GM18868 (cell line): ENCODE data around the gene UBAC2.
A peak's percentile ranks its signal among the peaks of the same experiment; 100 is the strongest.
"Not testable (repeated sequence)": the region's sequence is repeated elsewhere in the genome, so short reads cannot be mapped to it uniquely, and the experiment has no call there.

Experiments used
- ATAC-seq: cut with Tn5 transposase; IDR thresholded peaks from one replicate; pipeline ENCODE4 v1.9.1; 2021; ENCODE audit warnings: mild to moderate bottlenecking, moderate library complexity; ENCODE audit not compliant: unreplicated experiment

Gene UBAC2

DNA sequence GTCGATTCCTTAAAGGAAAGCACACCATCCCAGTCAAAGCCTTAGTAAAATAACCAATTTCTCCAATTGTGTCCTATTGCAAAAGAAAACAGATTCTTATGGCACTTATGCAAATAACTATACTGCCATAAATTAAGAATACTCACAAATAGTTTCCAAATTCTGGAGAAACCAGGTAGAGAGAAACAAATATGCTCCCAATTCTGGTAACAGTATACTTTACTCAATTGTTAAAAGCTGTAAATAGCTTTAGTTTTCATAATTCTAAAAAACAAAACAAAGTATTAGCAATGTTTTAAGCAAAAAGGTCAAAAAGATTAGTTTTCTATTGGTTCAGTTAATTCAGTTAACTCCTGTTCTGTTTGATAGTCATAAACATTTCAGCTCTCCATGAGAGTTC is 18.2 kb upstream of the UBAC2 start:
- no peak for ATAC-seq

DNA sequence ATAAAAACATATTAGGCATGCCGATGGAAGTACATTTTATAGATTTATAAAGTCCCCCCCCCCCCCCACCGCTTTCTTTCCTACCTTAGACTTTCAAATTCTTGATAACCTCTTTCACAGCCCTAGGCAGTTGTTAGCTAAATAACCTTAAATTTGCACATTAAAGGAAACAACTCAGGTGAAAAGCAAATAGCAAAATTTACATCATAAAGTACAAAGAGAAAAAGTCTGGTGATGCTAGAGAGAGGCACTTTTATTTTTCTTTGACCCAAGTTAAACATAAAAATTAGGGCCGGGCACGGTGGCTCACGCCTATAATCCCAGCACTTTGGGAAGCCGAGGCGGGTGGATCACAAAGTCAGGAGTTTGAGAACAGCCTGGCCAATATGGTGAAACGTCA is 15.0 kb upstream of the UBAC2 start:
- ATAC-seq: no peak

DNA sequence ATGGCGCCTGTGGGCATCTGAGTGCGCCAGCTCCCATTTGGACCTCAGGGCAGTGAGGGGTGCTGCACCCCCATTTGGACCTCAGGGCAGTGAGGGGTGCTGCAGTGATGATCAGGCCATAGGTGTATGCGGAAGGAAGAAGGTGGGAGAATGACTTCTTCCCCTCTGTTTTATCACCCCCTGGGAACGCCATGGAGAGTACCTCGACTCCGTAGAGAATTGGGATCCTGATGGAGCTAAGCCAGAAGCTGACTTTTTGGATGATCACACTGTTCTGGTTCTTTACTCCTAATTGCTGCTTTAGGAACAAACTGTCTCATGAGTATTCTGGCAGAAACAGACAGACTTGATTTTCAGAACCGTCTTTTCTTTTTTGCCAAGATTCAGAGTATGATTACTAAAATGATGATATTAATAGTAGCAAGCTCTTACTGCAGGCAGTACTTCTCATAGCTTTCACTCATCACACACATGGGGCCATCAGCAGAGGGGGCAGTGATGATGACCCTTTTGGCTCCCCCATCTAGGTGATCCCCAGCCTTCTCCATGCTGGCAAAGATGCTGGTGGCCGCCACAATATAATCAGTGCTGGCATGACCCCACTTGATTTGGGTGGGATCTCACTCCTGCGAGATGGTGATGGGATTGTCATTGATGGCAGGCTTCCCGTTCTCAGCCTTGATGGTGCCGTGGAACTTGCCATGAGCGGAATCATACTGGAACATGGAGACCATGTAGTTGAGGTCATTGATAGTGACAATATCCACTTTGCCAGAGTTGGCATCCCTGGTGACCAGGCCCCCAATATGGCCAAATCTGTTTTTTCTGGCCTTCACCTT is 10.3 kb upstream of the UBAC2 start:
- ATAC-seq: no peak

DNA sequence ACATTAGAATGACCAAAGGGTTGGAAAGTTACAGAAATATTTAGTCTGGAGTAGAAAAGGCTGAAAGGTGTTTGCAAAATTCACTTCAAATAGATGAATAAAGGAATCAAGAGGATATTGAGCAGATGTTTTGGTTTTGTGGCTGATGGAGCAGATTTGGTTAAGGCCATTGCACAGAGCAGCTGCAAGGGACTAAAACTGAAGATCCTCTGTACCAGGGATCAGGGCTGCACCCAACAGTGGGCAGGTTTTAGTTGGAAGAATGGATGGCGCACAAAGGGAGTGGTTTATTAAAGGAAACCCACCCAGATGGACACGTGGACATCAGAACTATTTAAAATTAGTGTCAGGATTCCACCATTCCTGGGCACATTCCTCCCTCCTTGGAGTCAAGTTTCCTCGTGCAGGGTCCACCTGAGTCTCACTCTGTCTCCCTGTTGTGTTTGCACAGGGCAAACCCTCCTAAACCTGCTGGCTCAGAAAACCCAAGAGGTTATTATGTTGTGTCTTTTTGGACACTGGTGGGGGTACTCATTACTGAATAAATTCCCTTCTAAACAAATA is 9.2 kb upstream of the UBAC2 start:
- no peak for ATAC-seq

- ATAC-seq: no peak
Measured at GRCh38 chr13:99191900-99192399, 8.7 kb upstream of the UBAC2 start.

GRCh38 chr13:99192480-99192879 is 8.2 kb upstream of the UBAC2 start:
- ATAC-seq: no peak

- no peak for ATAC-seq
Measured at GRCh38 chr13:99193152-99193551, 7.5 kb upstream of the UBAC2 start.

- no peak for ATAC-seq
Measured at GRCh38 chr13:99196466-99197116, 4.1 kb upstream of the UBAC2 start.

DNA sequence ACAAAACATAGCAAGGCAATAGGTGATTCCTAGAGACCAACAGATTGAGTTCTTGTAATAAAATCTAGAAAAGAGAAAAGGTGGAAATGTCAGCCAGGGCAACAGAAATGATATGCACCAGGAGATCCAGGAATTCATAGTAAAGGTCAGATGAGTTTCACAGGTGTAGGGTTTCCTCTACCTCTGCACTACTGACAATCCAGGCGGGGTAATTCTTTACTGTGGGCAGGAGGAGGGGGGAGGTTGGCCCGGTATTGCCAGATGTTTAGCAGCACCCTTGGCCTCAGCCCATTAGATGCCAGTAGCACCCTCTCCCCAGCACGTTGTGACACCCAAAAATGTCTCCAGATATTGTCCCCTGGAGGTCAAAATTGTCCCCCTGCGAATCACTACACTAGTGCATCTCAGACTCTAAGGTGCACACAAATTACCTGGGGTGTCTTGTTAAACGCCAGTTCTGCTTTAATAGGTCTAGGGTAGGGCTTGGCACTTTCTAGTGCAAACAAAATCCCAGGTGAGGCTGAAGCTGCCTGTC is 3.5 kb upstream of the UBAC2 start:
- ATAC-seq: no peak

DNA sequence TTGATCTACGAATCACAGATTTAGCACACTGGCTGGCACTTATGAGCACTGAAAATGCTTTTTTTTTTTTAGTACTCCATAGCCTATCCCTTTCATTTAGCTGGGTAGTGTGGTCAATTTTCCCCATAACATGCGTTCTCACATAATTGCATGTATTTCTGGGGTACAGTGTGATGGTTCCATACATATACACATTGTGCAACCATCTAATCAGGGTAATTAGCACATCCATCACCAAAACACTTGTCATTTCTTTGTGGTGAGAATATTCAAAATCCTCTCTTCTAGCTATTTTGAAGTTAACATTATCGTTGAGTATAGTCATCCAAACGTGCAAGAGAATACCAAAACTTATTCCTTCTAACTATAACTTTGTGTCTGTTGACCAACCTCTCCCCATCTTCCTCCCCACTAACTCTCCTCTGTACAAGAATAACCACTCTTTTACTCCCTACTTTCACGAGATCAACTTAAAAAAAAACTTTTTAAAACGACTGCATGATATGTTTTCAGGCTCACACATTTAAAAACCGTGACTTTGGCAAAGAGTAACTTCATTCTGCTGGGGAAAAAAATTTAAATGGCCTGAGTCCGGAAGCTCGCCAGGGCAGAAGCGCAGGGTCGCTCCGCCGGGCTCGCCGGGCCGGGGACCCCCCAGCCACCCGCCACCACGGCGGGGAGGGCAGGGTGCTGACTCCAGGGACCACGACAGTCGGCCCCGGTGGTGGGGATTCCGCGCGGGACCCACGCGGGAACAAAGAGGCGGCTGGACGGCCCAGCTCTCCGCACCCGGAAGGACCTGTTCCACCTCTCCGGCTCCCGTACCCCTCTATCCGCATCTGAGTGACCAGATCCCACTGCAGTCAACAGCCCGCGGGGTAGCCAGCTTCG is 868 bp upstream of the UBAC2 start:
- no peak for ATAC-seq

DNA sequence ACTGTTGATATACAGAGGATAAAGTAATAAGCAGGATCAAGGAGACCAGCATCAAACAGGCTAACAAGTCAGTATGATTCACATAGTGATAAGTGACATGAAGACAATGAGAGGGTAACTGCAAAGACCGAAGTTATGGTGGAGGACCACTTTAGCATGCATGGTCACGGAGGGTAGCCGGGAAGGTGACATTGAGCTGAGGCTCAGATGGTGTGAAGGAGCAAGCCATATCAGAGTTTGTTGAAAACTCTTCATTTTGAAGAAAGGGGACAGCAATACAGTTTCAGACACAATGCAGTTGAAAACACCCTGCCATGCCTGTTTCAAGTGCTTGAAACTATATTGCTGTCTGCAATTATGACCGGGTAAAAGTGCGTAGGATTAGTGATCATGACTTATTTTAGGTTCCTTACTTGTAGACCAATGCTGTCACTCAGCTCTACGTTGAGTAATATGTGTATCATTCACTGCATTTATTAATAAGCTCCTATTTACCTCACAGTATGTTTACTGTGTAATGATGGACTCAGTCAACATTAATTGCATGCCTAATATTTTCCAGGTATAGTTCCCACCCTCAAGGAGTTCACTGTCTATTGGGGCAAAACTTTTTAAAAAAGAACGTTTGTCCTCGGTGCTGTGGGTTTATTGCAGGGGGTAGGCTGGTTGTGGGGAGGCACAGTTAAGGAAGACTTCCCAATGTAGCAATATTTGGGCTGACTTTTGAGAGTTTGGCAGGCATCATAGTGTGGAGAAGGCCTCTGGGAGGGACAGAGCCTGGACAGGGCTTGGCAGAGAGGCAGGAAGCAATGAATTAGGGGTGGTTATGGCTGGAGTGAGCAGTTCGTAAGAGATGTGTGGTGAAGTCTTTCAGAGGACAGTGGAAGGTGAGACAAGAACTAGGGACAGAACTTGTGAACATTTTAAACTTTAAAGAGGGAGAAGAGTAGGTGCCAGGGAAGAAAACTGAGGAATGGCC is 3.2 kb downstream of the UBAC2 start:
- ATAC-seq: peak; percentile 30

DNA sequence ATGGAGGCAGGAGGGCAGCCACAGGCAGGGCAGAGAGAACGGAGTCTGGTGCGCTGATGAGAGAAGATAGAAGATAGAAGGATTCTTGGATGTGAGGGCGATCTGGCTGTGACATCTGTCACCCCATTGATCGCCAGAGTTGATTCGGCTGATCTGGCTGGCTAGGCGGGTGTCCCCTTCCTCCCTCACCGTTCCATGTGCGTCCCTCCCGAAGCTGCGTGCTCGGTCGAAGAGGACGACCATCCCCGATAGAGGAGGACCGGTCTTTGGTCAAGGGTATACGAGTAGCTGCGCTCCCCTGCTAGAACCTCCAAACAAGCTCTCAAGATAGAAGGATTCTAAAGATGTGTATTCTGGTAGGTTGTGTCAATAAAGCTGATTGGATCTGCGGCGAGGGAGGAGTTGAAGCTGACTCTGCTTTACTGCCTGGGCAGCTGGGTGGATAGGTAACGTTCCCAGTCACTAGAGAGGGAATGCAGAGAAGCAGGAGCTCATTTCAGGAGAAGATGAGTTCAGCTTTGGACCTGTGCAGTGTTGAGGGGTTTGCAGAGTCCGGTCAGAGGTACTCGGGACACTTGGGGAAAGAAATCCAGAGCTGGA is 5.1 kb downstream of the UBAC2 start:
- ATAC-seq: no peak

- ATAC-seq: no peak
Measured at GRCh38 chr13:99206226-99206625, 5.6 kb downstream of the UBAC2 start.

DNA sequence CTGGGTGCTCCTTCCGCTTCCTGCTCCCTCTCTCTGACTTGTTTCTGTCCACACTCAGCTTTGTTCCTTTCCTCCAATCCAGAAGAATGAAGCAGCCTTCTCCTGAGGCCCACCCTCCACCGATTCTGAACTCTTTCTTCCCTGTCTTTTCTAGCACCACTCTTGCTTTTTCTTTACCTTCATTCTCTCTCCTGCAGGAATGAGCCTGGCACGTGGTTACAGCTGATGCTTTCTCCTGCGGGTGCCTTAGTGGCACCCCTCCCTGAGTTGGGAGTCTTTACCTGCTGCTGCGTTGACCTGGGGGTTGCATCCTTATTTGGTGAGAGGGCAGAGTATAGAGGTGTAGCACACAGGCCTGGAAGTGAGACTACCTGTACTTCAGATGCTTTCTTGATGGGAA is 6.2 kb downstream of the UBAC2 start:
- ATAC-seq: no peak

- ATAC-seq: no peak
Measured at GRCh38 chr13:99207511-99207910, 6.9 kb downstream of the UBAC2 start.

DNA sequence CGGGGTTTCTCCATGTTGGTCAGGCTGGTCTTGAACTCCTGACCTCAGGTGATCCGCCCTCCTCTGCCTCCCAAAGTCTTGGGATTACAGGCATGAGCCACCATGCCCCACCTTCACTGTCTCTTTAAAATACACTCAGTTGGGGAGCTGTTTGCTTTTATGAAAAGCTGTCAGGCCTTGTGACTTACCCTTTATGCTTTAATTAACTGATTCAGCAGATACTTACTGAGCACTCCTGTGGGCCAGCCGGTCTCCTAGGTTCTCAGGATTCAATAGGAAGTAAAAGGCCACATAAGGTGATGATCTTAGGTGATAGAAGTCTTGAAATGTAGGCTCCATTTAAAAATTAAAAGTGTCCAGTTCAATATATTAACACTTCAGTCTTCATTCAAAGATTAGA is 7.5 kb downstream of the UBAC2 start:
- ATAC-seq: no peak

DNA sequence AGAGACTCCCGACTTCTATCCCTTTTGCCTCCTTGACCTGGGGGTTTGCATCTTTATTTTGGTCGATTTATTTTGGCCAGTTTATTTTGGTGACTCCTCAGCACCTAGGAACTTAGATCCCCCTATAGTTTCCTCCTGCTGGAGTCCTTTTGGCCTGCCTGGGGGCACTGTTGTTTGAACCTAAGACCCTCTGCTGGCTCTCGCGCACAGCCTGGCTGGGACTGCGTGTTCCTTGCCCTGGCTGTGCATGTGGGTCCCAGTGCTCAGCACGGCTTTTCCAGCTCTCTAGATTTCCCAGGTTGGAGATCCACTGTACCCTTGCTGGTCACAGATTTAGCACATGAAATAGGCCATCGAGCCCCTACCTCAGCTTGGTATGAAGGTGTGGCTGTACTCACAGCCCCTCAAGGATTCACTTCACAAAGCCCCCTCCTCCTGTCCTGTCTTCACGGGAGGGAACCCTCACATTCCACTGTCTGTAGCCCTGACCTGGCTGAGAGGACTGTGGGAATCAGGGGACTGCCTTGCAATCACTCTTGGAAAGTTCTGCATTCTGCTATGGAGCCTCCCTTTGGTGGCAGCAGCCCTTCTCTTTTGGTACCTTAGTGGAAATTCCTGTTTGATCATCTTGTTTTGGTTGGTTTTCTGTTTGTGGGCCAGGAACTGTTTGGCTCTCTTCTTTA is 8.3 kb downstream of the UBAC2 start:
- no peak for ATAC-seq

DNA sequence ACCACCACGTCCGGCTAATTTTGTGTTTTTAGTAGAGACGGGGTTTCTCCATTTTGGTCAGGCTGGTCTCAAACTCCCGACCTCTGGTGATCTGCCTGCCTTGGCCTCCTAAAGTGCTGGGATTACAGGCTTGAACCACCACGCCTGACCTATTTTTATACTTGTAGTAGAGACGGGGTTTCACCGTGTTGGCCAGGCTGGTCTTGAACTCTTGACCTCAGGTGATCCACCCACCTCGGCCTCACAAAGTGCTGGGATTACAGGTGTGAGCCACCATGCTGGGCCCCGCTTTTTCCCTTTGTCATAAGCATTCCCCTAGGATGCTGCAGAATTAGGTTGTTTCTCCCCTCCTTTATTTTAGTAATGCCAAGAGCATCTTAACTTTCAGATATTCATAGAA is 10.0 kb downstream of the UBAC2 start:
- ATAC-seq: not testable (repeated sequence)
